Stimulated activated CD4-positive, alpha-beta T cell treated with anti-CD3 and anti-CD28 coated beads, Interleukin-15, amount 100 ng/mL, for 24 hours (primary cell): ENCODE measurements around the gene SIGLEC10.

Source experiments
- DNase-seq: peaks from one replicate; pipeline ENCODE4 v3.0.0-alpha.2; 2020

The SIGLEC10 gene

GRCh38 chr19:51365965-51366388, 51.5 kb downstream of the SIGLEC10 start, which contains the start of gene ETFB:
TSS of gene ETFB (minus strand) at chr19:51366388. CDS start at chr19:51366326, 62 bp downstream.
- no peak for DNase-seq

GRCh38 chr19:51365211-51365964, 52.1 kb downstream of the SIGLEC10 start:
- DNase-seq, result peak; percentile 38

- no peak for DNase-seq
These were observed 53.0 kb downstream of the SIGLEC10 start for GRCh38 chr19:51364200-51365106.

- DNase-seq, result no peak
These were observed 56.2 kb downstream of the SIGLEC10 start for GRCh38 chr19:51361239-51361638.
